Neural cell (in vitro differentiated cells): ENCODE data around the gene GRIFIN. TPM values are rescaled to one million over a fixed set of nuclear protein-coding genes. Genes with fewer than 3 reads are reported as not detected.

Source experiments
- H2AFZ ChIP-seq: fragments of 200-600, 300-800 bp; sonication (generic), shearing (Covaris generic); 2 replicates; pipeline ENCODE4 v1.6.0; 2014; ENCODE audit warnings: low read depth, mild to moderate bottlenecking, antibody characterized with exemption, low read length, moderate library complexity
- H3F3A ChIP-seq: fragments of 200-600 bp; shearing (Covaris generic); 2 replicates; pipeline ENCODE4 v1.6.1; 2016; ENCODE audit warnings: mild to moderate bottlenecking, moderate library complexity, mixed read lengths, antibody characterized with exemption, low read length; ENCODE audit not compliant: insufficient read depth, poor library complexity, severe bottlenecking
- H3K27ac ChIP-seq: fragments of 200-600, 300-800 bp; sonication (generic), shearing (Covaris generic); 2 replicates; pipeline ENCODE4 v1.5.1; 2014; ENCODE audit warnings: mild to moderate bottlenecking, low read length, moderate library complexity
- H3K27me3 ChIP-seq: fragments of 300-800, 200-600 bp; sonication (generic), shearing (Covaris generic); 2 replicates; pipeline ENCODE4 v1.6.0; 2014; ENCODE audit warnings: mild to moderate bottlenecking, low read depth, low read length, moderate library complexity; ENCODE audit not compliant: insufficient read depth
- H3K36me3 ChIP-seq: fragments of 300-800, 200-600 bp; sonication (generic), shearing (Covaris generic); 2 replicates; pipeline ENCODE4 v1.5.1; 2014; ENCODE audit warnings: mild to moderate bottlenecking, antibody characterized with exemption, low read length, moderate library complexity; ENCODE audit not compliant: insufficient read depth
- H3K4me2 ChIP-seq: fragments of 300-800, 200-600 bp; sonication (generic), shearing (Covaris generic); 2 replicates; pipeline ENCODE4 v1.6.0; 2014; ENCODE audit warnings: mild to moderate bottlenecking, low read length
- H3K4me3 ChIP-seq: fragments of 300-800, 200-600 bp; sonication (generic), shearing (Covaris generic); 2 replicates; pipeline ENCODE4 v1.5.1; 2014; ENCODE audit warnings: mild to moderate bottlenecking, low read length, moderate library complexity
- H3K79me2 ChIP-seq: fragments of 200-600 bp; shearing (Covaris generic); replicated peaks from 2 replicates; pipeline ENCODE4 v1.6.0; 2014; ENCODE audit warnings: mild to moderate bottlenecking, low read length, moderate library complexity; ENCODE audit not compliant: insufficient read depth
- H3K9ac ChIP-seq: fragments of 300-800, 200-600 bp; sonication (generic), shearing (Covaris generic); 2 replicates; pipeline ENCODE4 v1.6.1; 2016; ENCODE audit warnings: mild to moderate bottlenecking, low read length, mixed read lengths
- H3K9me2 ChIP-seq: fragments of 200-600 bp; shearing (Covaris generic); 2 replicates; pipeline ENCODE4 v1.6.1; 2016; ENCODE audit warnings: mild to moderate bottlenecking, low read length, mixed read lengths; ENCODE audit not compliant: insufficient read depth
- H3K9me3 ChIP-seq: fragments of 200-600, 300-800 bp; sonication (generic), shearing (Covaris generic); 2 replicates; pipeline ENCODE4 v1.6.1; 2016; ENCODE audit warnings: mild to moderate bottlenecking, mixed run types, low read length, moderate library complexity, mixed read lengths
- H4K20me1 ChIP-seq: fragments of 200-600 bp; shearing (Covaris generic); 2 replicates; pipeline ENCODE4 v1.6.1; 2016; ENCODE audit warnings: mild to moderate bottlenecking, mixed run types; ENCODE audit not compliant: insufficient read depth
- CTCF ChIP-seq: fragments of 450-650 bp; IDR thresholded peaks from 2 replicates; pipeline ENCODE4 v1.5.1; 2014; ENCODE audit warnings: antibody characterized with exemption, mild to moderate bottlenecking, moderate library complexity; ENCODE audit not compliant: poor library complexity, severe bottlenecking
- EP300 ChIP-seq: fragments of 450-650 bp; conservative IDR thresholded peaks from 2 replicates; pipeline ENCODE4 v1.6.1; 2014; ENCODE audit warnings: antibody characterized with exemption, mild to moderate bottlenecking, moderate library complexity; ENCODE audit not compliant: poor library complexity, severe bottlenecking
- EZH2 ChIP-seq: fragments of 200-600, 300-800 bp; shearing (Covaris generic), sonication (generic); IDR thresholded peaks from 2 replicates; pipeline ENCODE4 v1.6.1; 2014; ENCODE audit warnings: antibody characterized with exemption, low read length, borderline replicate concordance, mild to moderate bottlenecking; ENCODE audit not compliant: insufficient read depth, poor library complexity, severe bottlenecking
- MXI1 ChIP-seq: fragments of 450-650 bp; conservative IDR thresholded peaks from 2 replicates; pipeline ENCODE4 v1.6.1; 2014; ENCODE audit warnings: antibody characterized with exemption, mild to moderate bottlenecking; ENCODE audit not compliant: poor library complexity, severe bottlenecking
- POLR2AphosphoS5 ChIP-seq: IDR thresholded peaks from 2 replicates; pipeline ENCODE4 v1.6.1; 2012
- RAD21 ChIP-seq: fragments of 450-650 bp; conservative IDR thresholded peaks from 2 replicates; pipeline ENCODE4 v1.6.1; 2014; ENCODE audit warnings: antibody characterized with exemption, mild to moderate bottlenecking, moderate library complexity
- SMC3 ChIP-seq: fragments of 450-650 bp; conservative IDR thresholded peaks from 2 replicates; pipeline ENCODE4 v1.6.1; 2014; ENCODE audit warnings: antibody characterized with exemption, mild to moderate bottlenecking, moderate library complexity; ENCODE audit not compliant: poor library complexity
- TAF1 ChIP-seq: IDR thresholded peaks from 2 replicates; pipeline ENCODE4 v1.6.1; 2012; ENCODE audit warnings: low read depth
- polyA plus RNA-seq: library from polyadenylated mRNA; depleted of rRNA; stranded (reverse); fragments of >200 nt; gene quantifications from 2 replicates; pipeline ENCODE4 v1.2.3, GENCODE V29; 2014
- TF ChIP-seq, protein P1 (sequence below): IDR thresholded peaks from 2 replicates; pipeline ENCODE4 v1.6.1; 2012; ENCODE audit warnings: borderline replicate concordance

The GRIFIN gene
- polyA plus RNA-seq, 1 donor from 2014 or later, result not detected

DNA sequence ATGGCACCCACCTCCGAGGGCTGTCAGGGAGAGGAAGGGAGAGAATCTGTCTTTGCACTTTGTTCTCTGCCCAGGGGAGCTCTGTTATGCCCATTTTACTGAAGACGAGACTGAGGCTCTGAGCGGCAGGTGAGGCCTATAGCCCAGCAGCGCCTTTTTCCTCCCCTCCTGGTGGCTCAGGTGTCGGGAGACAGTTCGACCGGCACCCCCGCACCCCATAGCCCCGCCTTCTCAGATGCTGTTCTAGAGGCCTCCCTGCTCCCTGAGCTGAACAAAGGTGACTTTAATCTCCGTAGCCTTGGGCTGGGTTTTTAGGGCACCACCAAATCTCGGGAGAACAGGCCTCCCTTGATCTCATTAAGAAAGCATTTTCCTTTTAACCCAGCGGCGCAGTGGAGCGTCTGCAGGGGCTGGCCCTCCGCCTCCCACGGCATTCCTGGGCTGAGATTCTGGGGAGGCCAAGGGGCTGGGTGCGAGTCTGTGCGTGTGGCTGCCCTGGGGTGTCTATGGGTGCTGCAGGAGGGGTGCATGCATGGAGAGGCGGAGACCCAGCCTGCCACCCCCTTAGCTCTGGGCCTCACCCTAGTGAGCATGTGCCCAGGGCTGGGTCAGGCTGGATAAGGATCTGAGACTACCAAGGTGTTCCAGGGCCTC lies 46.7 kb upstream of the GRIFIN start:
- Histone ChIP-seq H3K27me3 (peaks cover 10% of the 10 kb centered on the region), H3K4me2 (no peak overlapping the region), H2AFZ (no peak overlapping the region), H3K9me2 (no peaks in the 10 kb centered on the region), H3K9ac (no peak overlapping the region), H4K20me1 (no peaks in the 10 kb centered on the region), H3K4me3 (no peak overlapping the region), H3K9me3 (no peaks in the 10 kb centered on the region), H3K36me3 (no peaks in the 10 kb centered on the region), H3K79me2 (peaks cover 34% of the 10 kb centered on the region), H3K27ac (no peak overlapping the region), H3F3A (no peaks in the 10 kb centered on the region)
- no peak for TF ChIP-seq MXI1
- TF ChIP-seq POLR2AphosphoS5, result no peak
- TF ChIP-seq RAD21, result no peak
- TF ChIP-seq EZH2, result no peak
- TF ChIP-seq TAF1, result no peak
- TF ChIP-seq CTCF, result no peak
- TF ChIP-seq SMC3, result no peak
- TF ChIP-seq, protein P1, sequence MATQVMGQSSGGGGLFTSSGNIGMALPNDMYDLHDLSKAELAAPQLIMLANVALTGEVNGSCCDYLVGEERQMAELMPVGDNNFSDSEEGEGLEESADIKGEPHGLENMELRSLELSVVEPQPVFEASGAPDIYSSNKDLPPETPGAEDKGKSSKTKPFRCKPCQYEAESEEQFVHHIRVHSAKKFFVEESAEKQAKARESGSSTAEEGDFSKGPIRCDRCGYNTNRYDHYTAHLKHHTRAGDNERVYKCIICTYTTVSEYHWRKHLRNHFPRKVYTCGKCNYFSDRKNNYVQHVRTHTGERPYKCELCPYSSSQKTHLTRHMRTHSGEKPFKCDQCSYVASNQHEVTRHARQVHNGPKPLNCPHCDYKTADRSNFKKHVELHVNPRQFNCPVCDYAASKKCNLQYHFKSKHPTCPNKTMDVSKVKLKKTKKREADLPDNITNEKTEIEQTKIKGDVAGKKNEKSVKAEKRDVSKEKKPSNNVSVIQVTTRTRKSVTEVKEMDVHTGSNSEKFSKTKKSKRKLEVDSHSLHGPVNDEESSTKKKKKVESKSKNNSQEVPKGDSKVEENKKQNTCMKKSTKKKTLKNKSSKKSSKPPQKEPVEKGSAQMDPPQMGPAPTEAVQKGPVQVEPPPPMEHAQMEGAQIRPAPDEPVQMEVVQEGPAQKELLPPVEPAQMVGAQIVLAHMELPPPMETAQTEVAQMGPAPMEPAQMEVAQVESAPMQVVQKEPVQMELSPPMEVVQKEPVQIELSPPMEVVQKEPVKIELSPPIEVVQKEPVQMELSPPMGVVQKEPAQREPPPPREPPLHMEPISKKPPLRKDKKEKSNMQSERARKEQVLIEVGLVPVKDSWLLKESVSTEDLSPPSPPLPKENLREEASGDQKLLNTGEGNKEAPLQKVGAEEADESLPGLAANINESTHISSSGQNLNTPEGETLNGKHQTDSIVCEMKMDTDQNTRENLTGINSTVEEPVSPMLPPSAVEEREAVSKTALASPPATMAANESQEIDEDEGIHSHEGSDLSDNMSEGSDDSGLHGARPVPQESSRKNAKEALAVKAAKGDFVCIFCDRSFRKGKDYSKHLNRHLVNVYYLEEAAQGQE, result no peak
- TF ChIP-seq EP300, result no peak

GRCh38 chr7:2521952-2522591 lies 45.9 kb upstream of the GRIFIN start:
- Histone ChIP-seq H4K20me1 (no peaks in the 10 kb centered on the region), H3F3A (no peaks in the 10 kb centered on the region), H3K9ac (no peak overlapping the region), H3K4me3 (no peak overlapping the region), H2AFZ (no peak overlapping the region), H3K4me2 (no peak overlapping the region), H3K27ac (no peak overlapping the region), H3K9me2 (no peaks in the 10 kb centered on the region), H3K36me3 (no peaks in the 10 kb centered on the region), H3K9me3 (no peaks in the 10 kb centered on the region), H3K27me3 (peaks cover 10% of the 10 kb centered on the region), H3K79me2 (peaks cover 34% of the 10 kb centered on the region)
- TF ChIP-seq CTCF (peak; percentile 12), EP300 (no peak)
